ENCODE data around the gene TAS2R38.

- TF ChIP-seq CTCF (IDR thresholded peaks at IDR 0.05 in 8 of 11, conservative IDR thresholded peaks at IDR 0.05 in 3 of 11) (no peak), POLR2A (IDR thresholded peaks at IDR 0.05) (no peak)
These were observed 26.8 kb downstream of the TAS2R38 start, which contains the start of gene CLEC5A for GRCh38 chr7:141946796-141947195.

All from spleen (tissue), 7 donors.